ENCODE results near the gene LRRC56.
"Not testable (repeated sequence)": the region's sequence is repeated elsewhere in the genome, so short reads cannot be mapped to it uniquely, and the experiment has no call there.

LRRC56 gene

GRCh38 chr11:567629-568292 lies 30.4 kb downstream of the LRRC56 start:
- in situ Hi-C loops (cut with HindIII; ENCODE audit: low sequenced_read_pairs): no loop called here
- H3K4me3 ChIP-seq (ENCODE audit: low read depth, low read length): peak overlapping the region; percentile 56
- no peak for DNase-seq (ENCODE audit: low read depth, low spot score)
- TF ChIP-seq CTCF (IDR thresholded peaks at IDR 0.05; ENCODE audit: low read depth, low read length): no peak

- DNase-seq (ENCODE audit: low read depth, low spot score): peak; percentile 91
- peak overlapping the region; percentile 56 for H3K4me3 ChIP-seq (ENCODE audit: low read depth, low read length)
- in situ Hi-C loops (cut with HindIII; ENCODE audit: low sequenced_read_pairs): no loop called here
- no peak for TF ChIP-seq CTCF (IDR thresholded peaks at IDR 0.05; ENCODE audit: low read depth, low read length)
Measured at GRCh38 chr11:568306-569157, 31.2 kb downstream of the LRRC56 start.

- DNase-seq (ENCODE audit: low read depth, low spot score): no peak
- TF ChIP-seq CTCF (IDR thresholded peaks at IDR 0.05; ENCODE audit: low read depth, low read length): no peak
- H3K4me3 ChIP-seq (ENCODE audit: low read depth, low read length): peak overlapping the region; percentile 55
- in situ Hi-C loops (cut with HindIII; ENCODE audit: low sequenced_read_pairs): no loop called here
Measured at GRCh38 chr11:569158-569885, 32.0 kb downstream of the LRRC56 start.

- H3K4me3 ChIP-seq (ENCODE audit: low read depth, low read length): no peak overlapping the region
- no peak for DNase-seq (ENCODE audit: low read depth, low spot score)
- no peak for TF ChIP-seq CTCF (IDR thresholded peaks at IDR 0.05; ENCODE audit: low read depth, low read length)
- in situ Hi-C loops (cut with HindIII; ENCODE audit: low sequenced_read_pairs): no loop called here
Measured at GRCh38 chr11:571802-572185, 34.5 kb downstream of the LRRC56 start.

- TF ChIP-seq CTCF (IDR thresholded peaks at IDR 0.05; ENCODE audit: low read depth, low read length): no peak
- in situ Hi-C loops (cut with HindIII; ENCODE audit: low sequenced_read_pairs): no loop called here
- no peak for DNase-seq (ENCODE audit: low read depth, low spot score)
- no peak overlapping the region for H3K4me3 ChIP-seq (ENCODE audit: low read depth, low read length)
Measured at GRCh38 chr11:573146-573759, 35.9 kb downstream of the LRRC56 start.

GRCh38 chr11:574031-574570 lies 36.8 kb downstream of the LRRC56 start:
- DNase-seq (ENCODE audit: low read depth, low spot score); H3K4me3 ChIP-seq (ENCODE audit: low read depth, low read length); in situ Hi-C loops (cut with HindIII; ENCODE audit: low sequenced_read_pairs): not testable (repeated sequence)
